H9 (cell line): ENCODE data around the gene NCKAP5. TPM values are rescaled to one million over a fixed set of nuclear protein-coding genes. Genes with fewer than 3 reads are reported as not detected.
A peak's percentile ranks its signal among the peaks of the same experiment; 100 is the strongest.

Experiments
- DNase-seq: peaks from one replicate; pipeline ENCODE4 v3.0.0-alpha.2; 2017
- H2AFZ ChIP-seq: one replicate; pipeline ENCODE4 v1.6.1; 2013; ENCODE audit warnings: mild to moderate bottlenecking, low read length, control low read depth, moderate library complexity
- H2AK5ac ChIP-seq: 2 replicates; pipeline ENCODE4 v1.6.1; 2013; ENCODE audit warnings: low read length, control low read depth, mixed read lengths; ENCODE audit not compliant: insufficient read length
- H2BK120ac ChIP-seq: one replicate; pipeline ENCODE4 v1.6.1; 2013; ENCODE audit warnings: low read depth, mild to moderate bottlenecking, low read length, control low read depth, inconsistent platforms; ENCODE audit not compliant: poor library complexity, severe bottlenecking
- H2BK12ac ChIP-seq: 2 replicates; pipeline ENCODE4 v1.6.1; 2013; ENCODE audit warnings: low read length, control low read depth, mixed read lengths, low read depth; ENCODE audit not compliant: insufficient read length
- H2BK15ac ChIP-seq: 2 replicates; pipeline ENCODE4 v1.6.1; 2013; ENCODE audit warnings: low read depth, low read length, control low read depth
- H2BK20ac ChIP-seq: one replicate; pipeline ENCODE4 v1.6.1; 2013; ENCODE audit warnings: low read depth, mild to moderate bottlenecking, low read length, control low read depth, inconsistent platforms; ENCODE audit not compliant: poor library complexity, severe bottlenecking
- H2BK5ac ChIP-seq: 2 replicates; pipeline ENCODE4 v1.6.1; 2013; ENCODE audit warnings: low read length, control low read depth, mixed read lengths; ENCODE audit not compliant: insufficient read length
- H3K14ac ChIP-seq: 2 replicates; pipeline ENCODE4 v1.6.1; 2013; ENCODE audit warnings: low read length, control low read depth; ENCODE audit not compliant: insufficient read depth
- H3K18ac ChIP-seq: 2 replicates; pipeline ENCODE4 v1.6.1; 2013; ENCODE audit warnings: low read depth, mild to moderate bottlenecking, mixed read lengths, low read length, control low read depth; ENCODE audit not compliant: insufficient read length
- H3K23ac ChIP-seq: 2 replicates; pipeline ENCODE4 v1.6.1; 2013; ENCODE audit warnings: low read length, control low read depth, mixed read lengths, low read depth; ENCODE audit not compliant: insufficient read length
- H3K23me2 ChIP-seq: 2 replicates; pipeline ENCODE4 v1.6.1; 2013; ENCODE audit warnings: low read depth, mild to moderate bottlenecking, mixed read lengths, low read length, control low read depth; ENCODE audit not compliant: insufficient read length, poor library complexity, severe bottlenecking
- H3K27ac ChIP-seq: 2 replicates; pipeline ENCODE4 v1.5.1; 2013; ENCODE audit warnings: low read length, control low read depth, mixed read lengths, low read depth; ENCODE audit not compliant: insufficient read length
- H3K27me3 ChIP-seq: 2 replicates; pipeline ENCODE4 v1.6.1; 2013; ENCODE audit warnings: low read length, control low read depth, inconsistent platforms; ENCODE audit not compliant: insufficient read depth
- H3K4ac ChIP-seq: 2 replicates; pipeline ENCODE4 v1.6.1; 2013; ENCODE audit warnings: low read depth, mild to moderate bottlenecking, control low read depth, inconsistent platforms, low read length, moderate library complexity
- H3K4me1 ChIP-seq: 2 replicates; pipeline ENCODE4 v1.6.1; 2013; ENCODE audit warnings: low read length, control low read depth, inconsistent platforms; ENCODE audit not compliant: insufficient read depth
- H3K4me2 ChIP-seq: 2 replicates; pipeline ENCODE4 v1.6.1; 2013; ENCODE audit warnings: low read length, control low read depth, mixed read lengths; ENCODE audit not compliant: insufficient read length, insufficient read depth
- H3K56ac ChIP-seq: 2 replicates; pipeline ENCODE4 v1.6.1; 2013; ENCODE audit warnings: low read depth, mild to moderate bottlenecking, mixed read lengths, low read length, control low read depth; ENCODE audit not compliant: insufficient read length
- H3K79me1 ChIP-seq: 2 replicates; pipeline ENCODE4 v1.6.1; 2013; ENCODE audit warnings: low read depth, mild to moderate bottlenecking, moderate library complexity, low read length, control low read depth, inconsistent platforms; ENCODE audit not compliant: insufficient read depth, poor library complexity, severe bottlenecking
- H3K79me2 ChIP-seq: 2 replicates; pipeline ENCODE4 v1.6.1; 2013; ENCODE audit warnings: low read length, control low read depth, inconsistent platforms; ENCODE audit not compliant: insufficient read depth
- H3K9ac ChIP-seq: 2 replicates; pipeline ENCODE4 v1.6.1; 2013; ENCODE audit warnings: low read length, control low read depth, mixed read lengths; ENCODE audit not compliant: insufficient read length; ENCODE audit errors: extremely low read depth
- H3K9me3 ChIP-seq: one replicate; pipeline ENCODE4 v1.6.1; 2013; ENCODE audit warnings: low read depth, low read length, inconsistent platforms; ENCODE audit not compliant: control insufficient read depth
- H3T11ph ChIP-seq: one replicate; pipeline ENCODE4 v1.6.1; 2013; ENCODE audit warnings: mild to moderate bottlenecking, low read length, control low read depth, inconsistent platforms
- H4K20me1 ChIP-seq: one replicate; pipeline ENCODE4 v1.6.1; 2013; ENCODE audit not compliant: control insufficient read depth, insufficient read length, insufficient read depth
- H4K5ac ChIP-seq: 2 replicates; pipeline ENCODE4 v1.6.1; 2013; ENCODE audit warnings: low read depth, mild to moderate bottlenecking, mixed read lengths, low read length, control low read depth; ENCODE audit not compliant: insufficient read length
- H4K8ac ChIP-seq: replicated peaks from 2 replicates; pipeline ENCODE4 v1.6.1; 2013; ENCODE audit warnings: low read length, control low read depth, mixed read lengths, low read depth; ENCODE audit not compliant: insufficient read length
- H4K91ac ChIP-seq: 2 replicates; pipeline ENCODE4 v1.6.1; 2013; ENCODE audit warnings: low read depth, mild to moderate bottlenecking, moderate library complexity, mixed read lengths, low read length, control low read depth; ENCODE audit not compliant: insufficient read length
- H3K27ac Mint-ChIP-seq, 3 experiments: 2 replicates in 2 of 3; 3 replicates in 1 of 3; pipeline ENCODE4 v1.8.0; 2020 to 2021; ENCODE audit warnings: mixed read lengths in 3 of 3, mild to moderate bottlenecking in 1 of 3, moderate library complexity in 1 of 3
- H3K27me3 Mint-ChIP-seq: 2 replicates; pipeline ENCODE4 v1.8.0; 2021; ENCODE audit warnings: low read depth, mild to moderate bottlenecking, moderate library complexity, mixed read lengths
- H3K36me3 Mint-ChIP-seq, 3 experiments: 2 replicates in 2 of 3; 3 replicates in 1 of 3; pipeline ENCODE4 v1.8.0; 2020 to 2021; ENCODE audit warnings: low read depth in 3 of 3, mixed read lengths in 3 of 3; ENCODE audit not compliant: insufficient read depth in 1 of 3
- H3K4me1 Mint-ChIP-seq, 2 experiments: 2 replicates each; pipeline ENCODE4 v1.8.0; 2020; ENCODE audit warnings: mixed read lengths in 2 of 2
- H3K4me3 Mint-ChIP-seq, 2 experiments: 2 replicates in 1 of 2; 3 replicates in 1 of 2; pipeline ENCODE4 v1.8.0; 2020 to 2021; ENCODE audit warnings: mild to moderate bottlenecking in 2 of 2, mixed read lengths in 2 of 2, moderate library complexity in 1 of 2
- H3K9me3 Mint-ChIP-seq, 2 experiments: 2 replicates in 1 of 2; 3 replicates in 1 of 2; pipeline ENCODE4 v1.8.0; 2020; ENCODE audit warnings: mild to moderate bottlenecking in 2 of 2, mixed read lengths in 2 of 2, moderate library complexity in 1 of 2
- CTCF ChIP-seq: fragments of 200-600 bp; sonication (generic); conservative IDR thresholded peaks from 3 replicates; pipeline ENCODE4 v1.8.0; 2021; ENCODE audit warnings: antibody characterized with exemption, mild to moderate bottlenecking
- WGBS: extraction: QIAGEN DNeasy Blood & Tissue Kit; methylation state at CpG from one replicate; pipeline ENCODE4 v1.1.7; 2013; ENCODE audit warnings: missing lambda C conversion rate, low lambda C conversion rate, mixed read lengths; ENCODE audit not compliant: insufficient read length; ENCODE audit errors: extremely low coverage; 5-methylcytosine and 5-hydroxymethylcytosine counted together
- total RNA-seq: library from RNA; stranded (reverse); gene quantifications from 2 replicates; pipeline ENCODE4 v1.2.1, GENCODE V29; 2021

The NCKAP5 gene
- total RNA-seq, 1 experiment from 2014 or later: 0.26 TPM

- Histone ChIP-seq H2BK5ac (no peak overlapping the region), H2AFZ (no peak overlapping the region), H2BK20ac (no peak overlapping the region), H3K23me2 (no peaks in the 10 kb centered on the region), H3K14ac (no peak overlapping the region), H2AK5ac (no peak overlapping the region), H2BK12ac (no peak overlapping the region), H3K9ac (no peak overlapping the region), H3K4me1 (peaks cover 3% of the 10 kb centered on the region; the same call in 1 of the 2 replicates), H4K20me1 (no peaks in the 10 kb centered on the region), H4K91ac (no peak overlapping the region), H3K18ac (no peak overlapping the region), H3K79me1 (no peaks in the 10 kb centered on the region), H3K27ac (no peak overlapping the region), H3K4me2 (no peak overlapping the region), H3K79me2 (no peaks in the 10 kb centered on the region), H3K9me3 (no peaks in the 10 kb centered on the region), H3K27me3 (no peaks in the 10 kb centered on the region), H2BK120ac (no peak overlapping the region), H3K23ac (no peak overlapping the region), H4K5ac (no peak overlapping the region), H3T11ph (no peak overlapping the region), H3K56ac (no peak overlapping the region), H4K8ac (no peak overlapping the region), H3K4ac (no peak overlapping the region), H2BK15ac (no peak overlapping the region)
- no peaks in the 10 kb centered on the region for H3K36me3 Mint-ChIP-seq
- peaks cover 1% of the 10 kb centered on the region; the same call in 1 of the 2 replicates for H3K27me3 Mint-ChIP-seq
- H3K9me3 Mint-ChIP-seq: no peaks in the 10 kb centered on the region; a peak in 1 of 5 replicates
- peaks cover 19 to 20% of the 10 kb centered on the region in 2 experiments for H3K4me1 Mint-ChIP-seq
- TF ChIP-seq CTCF: no peak
- DNase-seq: no peak
- H3K4me3 Mint-ChIP-seq: peak overlapping the region in 1 of 2 experiments; percentile 14; a peak in 1 of 5 replicates
- H3K27ac Mint-ChIP-seq: no peak overlapping the region
- no CpG with 5 or more reads among the region's 3 CpGs for WGBS
Measured at GRCh38 chr2:133369901-133370658, 198.2 kb downstream of the NCKAP5 start.
